Measurements from ENCODE around the gene ZNF425. TPM values are rescaled to one million over a fixed set of nuclear protein-coding genes. Genes with fewer than 3 reads are reported as not detected.

ZNF425 gene
- total and polyA plus RNA-seq, 2 experiments from 2014 or later: 4.3 to 5.0 TPM

GRCh38 chr7:149072438-149072775 lies 53.7 kb downstream of the ZNF425 start:
- TF ChIP-seq EZH2phosphoT487 (IDR thresholded peaks at IDR 0.05; ENCODE audit: unreplicated experiment): no peak
- TF ChIP-seq EZH2 (IDR thresholded peaks at IDR 0.05; ENCODE audit: low read depth, unreplicated experiment): no peak
- TF ChIP-seq CREB1 (CRISPR knock-in tag; IDR thresholded peaks at IDR 0.05; ENCODE audit: low read depth): no peak
- Histone ChIP-seq H2AFZ (no peak overlapping the region; the same call in 1 of the 2 replicates), H3K27ac (ENCODE audit: low read depth) (peak overlapping the region; percentile 92), H3K9me2 (ENCODE audit: insufficient read depth) (no peaks in the 10 kb centered on the region; the same call in 1 of the 2 replicates), H3K79me2 (replicated peaks; ENCODE audit: insufficient read depth) (peaks cover 17% of the 10 kb centered on the region), H3K4me3 (no peak overlapping the region), H3K4me1 (ENCODE audit: insufficient read depth) (no peaks in the 10 kb centered on the region; the same call in 1 of the 2 replicates), H3K4me2 (peak overlapping the region; percentile 63; the same call in 1 of the 2 replicates), H3K36me3 (ENCODE audit: insufficient read depth) (peaks cover 37% of the 10 kb centered on the region), H3F3A (replicated peaks; ENCODE audit: low read depth) (peaks cover 39% of the 10 kb centered on the region), H3K27me3 (ENCODE audit: insufficient read depth) (no peaks in the 10 kb centered on the region), H4K20me1 (replicated peaks; ENCODE audit: insufficient read depth) (peaks cover 3% of the 10 kb centered on the region)
- H3K9me3 Mint-ChIP-seq: no peaks in the 10 kb centered on the region; the same call in 2 of the 3 replicates
- no peak overlapping the region for H3K4me3 Mint-ChIP-seq
- DNase-seq (ENCODE audit: low spot score) (no peak), ATAC-seq (no peak)
- peaks cover 5% of the 10 kb centered on the region for H3K27me3 Mint-ChIP-seq (ENCODE audit: insufficient read depth, low read depth, poor library complexity)
- H3K36me3 Mint-ChIP-seq (ENCODE audit: low read depth): peaks cover 59% of the 10 kb centered on the region
- 0 out of 3 replicates have a peak, but pooled peaks cover 5% of the 10 kb centered on the region for H3K4me1 Mint-ChIP-seq
- no peak overlapping the region; the same call in 1 of the 2 replicates for H3K27ac Mint-ChIP-seq

GRCh38 chr7:149071641-149072437 lies 54.3 kb downstream of the ZNF425 start:
- ATAC-seq (peak; percentile 95), DNase-seq (ENCODE audit: low spot score) (peak; percentile 93)
- Mint-ChIP-seq H3K4me3 (no peak overlapping the region), H3K9me3 (no peaks in the 10 kb centered on the region), H3K27me3 (ENCODE audit: insufficient read depth, low read depth, poor library complexity) (peaks cover 5% of the 10 kb centered on the region), H3K4me1 (0 out of 3 replicates have a peak, but pooled peaks cover 5% of the 10 kb centered on the region), H3K27ac (peak overlapping the region; percentile 89), H3K36me3 (ENCODE audit: low read depth) (peaks cover 55% of the 10 kb centered on the region)
- Histone ChIP-seq H3K4me2 (peak overlapping the region; percentile 63; the same call in 1 of the 2 replicates), H3K79me2 (replicated peaks; ENCODE audit: insufficient read depth) (peaks cover 14% of the 10 kb centered on the region), H3K36me3 (ENCODE audit: insufficient read depth) (peaks cover 33% of the 10 kb centered on the region), H3K27ac (ENCODE audit: low read depth) (peak overlapping the region; percentile 92), H2AFZ (no peak overlapping the region; the same call in 1 of the 2 replicates), H3K4me3 (no peak overlapping the region), H3K27me3 (ENCODE audit: insufficient read depth) (no peaks in the 10 kb centered on the region), H3F3A (replicated peaks; ENCODE audit: low read depth) (peaks cover 41% of the 10 kb centered on the region), H3K4me1 (ENCODE audit: insufficient read depth) (no peaks in the 10 kb centered on the region; the same call in 1 of the 2 replicates), H4K20me1 (replicated peaks; ENCODE audit: insufficient read depth) (no peaks in the 10 kb centered on the region; the same call in 1 of the 2 replicates), H3K9me2 (ENCODE audit: insufficient read depth) (no peaks in the 10 kb centered on the region; the same call in 1 of the 2 replicates)
- TF ChIP-seq, protein P1, sequence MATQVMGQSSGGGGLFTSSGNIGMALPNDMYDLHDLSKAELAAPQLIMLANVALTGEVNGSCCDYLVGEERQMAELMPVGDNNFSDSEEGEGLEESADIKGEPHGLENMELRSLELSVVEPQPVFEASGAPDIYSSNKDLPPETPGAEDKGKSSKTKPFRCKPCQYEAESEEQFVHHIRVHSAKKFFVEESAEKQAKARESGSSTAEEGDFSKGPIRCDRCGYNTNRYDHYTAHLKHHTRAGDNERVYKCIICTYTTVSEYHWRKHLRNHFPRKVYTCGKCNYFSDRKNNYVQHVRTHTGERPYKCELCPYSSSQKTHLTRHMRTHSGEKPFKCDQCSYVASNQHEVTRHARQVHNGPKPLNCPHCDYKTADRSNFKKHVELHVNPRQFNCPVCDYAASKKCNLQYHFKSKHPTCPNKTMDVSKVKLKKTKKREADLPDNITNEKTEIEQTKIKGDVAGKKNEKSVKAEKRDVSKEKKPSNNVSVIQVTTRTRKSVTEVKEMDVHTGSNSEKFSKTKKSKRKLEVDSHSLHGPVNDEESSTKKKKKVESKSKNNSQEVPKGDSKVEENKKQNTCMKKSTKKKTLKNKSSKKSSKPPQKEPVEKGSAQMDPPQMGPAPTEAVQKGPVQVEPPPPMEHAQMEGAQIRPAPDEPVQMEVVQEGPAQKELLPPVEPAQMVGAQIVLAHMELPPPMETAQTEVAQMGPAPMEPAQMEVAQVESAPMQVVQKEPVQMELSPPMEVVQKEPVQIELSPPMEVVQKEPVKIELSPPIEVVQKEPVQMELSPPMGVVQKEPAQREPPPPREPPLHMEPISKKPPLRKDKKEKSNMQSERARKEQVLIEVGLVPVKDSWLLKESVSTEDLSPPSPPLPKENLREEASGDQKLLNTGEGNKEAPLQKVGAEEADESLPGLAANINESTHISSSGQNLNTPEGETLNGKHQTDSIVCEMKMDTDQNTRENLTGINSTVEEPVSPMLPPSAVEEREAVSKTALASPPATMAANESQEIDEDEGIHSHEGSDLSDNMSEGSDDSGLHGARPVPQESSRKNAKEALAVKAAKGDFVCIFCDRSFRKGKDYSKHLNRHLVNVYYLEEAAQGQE (IDR thresholded peaks at IDR 0.05; ENCODE audit: unreplicated experiment): no peak
- TF ChIP-seq, protein P2, sequence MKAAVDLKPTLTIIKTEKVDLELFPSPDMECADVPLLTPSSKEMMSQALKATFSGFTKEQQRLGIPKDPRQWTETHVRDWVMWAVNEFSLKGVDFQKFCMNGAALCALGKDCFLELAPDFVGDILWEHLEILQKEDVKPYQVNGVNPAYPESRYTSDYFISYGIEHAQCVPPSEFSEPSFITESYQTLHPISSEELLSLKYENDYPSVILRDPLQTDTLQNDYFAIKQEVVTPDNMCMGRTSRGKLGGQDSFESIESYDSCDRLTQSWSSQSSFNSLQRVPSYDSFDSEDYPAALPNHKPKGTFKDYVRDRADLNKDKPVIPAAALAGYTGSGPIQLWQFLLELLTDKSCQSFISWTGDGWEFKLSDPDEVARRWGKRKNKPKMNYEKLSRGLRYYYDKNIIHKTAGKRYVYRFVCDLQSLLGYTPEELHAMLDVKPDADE (IDR thresholded peaks at IDR 0.05): 0 out of 2 replicates have a peak, but pooled peaks have one; percentile 66
- TF ChIP-seq POLR2AphosphoS5 (IDR thresholded peaks at IDR 0.05; ENCODE audit: low read depth) (0 out of 2 replicates have a peak, but pooled peaks have one; percentile 43), ZNF331 (CRISPR knock-in tag; IDR thresholded peaks at IDR 0.05; ENCODE audit: low read depth) (no peak), JUNB (IDR thresholded peaks at IDR 0.05; ENCODE audit: unreplicated experiment) (no peak), EZH2 (IDR thresholded peaks at IDR 0.05; ENCODE audit: low read depth, unreplicated experiment) (no peak), CREB1 (CRISPR knock-in tag; IDR thresholded peaks at IDR 0.05; ENCODE audit: low read depth) (peak; percentile 67)
- TF ChIP-seq, protein P3, sequence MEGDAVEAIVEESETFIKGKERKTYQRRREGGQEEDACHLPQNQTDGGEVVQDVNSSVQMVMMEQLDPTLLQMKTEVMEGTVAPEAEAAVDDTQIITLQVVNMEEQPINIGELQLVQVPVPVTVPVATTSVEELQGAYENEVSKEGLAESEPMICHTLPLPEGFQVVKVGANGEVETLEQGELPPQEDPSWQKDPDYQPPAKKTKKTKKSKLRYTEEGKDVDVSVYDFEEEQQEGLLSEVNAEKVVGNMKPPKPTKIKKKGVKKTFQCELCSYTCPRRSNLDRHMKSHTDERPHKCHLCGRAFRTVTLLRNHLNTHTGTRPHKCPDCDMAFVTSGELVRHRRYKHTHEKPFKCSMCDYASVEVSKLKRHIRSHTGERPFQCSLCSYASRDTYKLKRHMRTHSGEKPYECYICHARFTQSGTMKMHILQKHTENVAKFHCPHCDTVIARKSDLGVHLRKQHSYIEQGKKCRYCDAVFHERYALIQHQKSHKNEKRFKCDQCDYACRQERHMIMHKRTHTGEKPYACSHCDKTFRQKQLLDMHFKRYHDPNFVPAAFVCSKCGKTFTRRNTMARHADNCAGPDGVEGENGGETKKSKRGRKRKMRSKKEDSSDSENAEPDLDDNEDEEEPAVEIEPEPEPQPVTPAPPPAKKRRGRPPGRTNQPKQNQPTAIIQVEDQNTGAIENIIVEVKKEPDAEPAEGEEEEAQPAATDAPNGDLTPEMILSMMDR (conservative IDR thresholded peaks at IDR 0.05; ENCODE audit: low read depth in 2 of 2): peak; percentile 72 to 87

Measured in GM23338 (cell line).